Measurements from ENCODE around the gene NLN.

GRCh38 chr5:65800775-65801174 lies 78.8 kb downstream of the NLN start:
- TF ChIP-seq CTCF (IDR thresholded peaks at IDR 0.05) (no peak), EZH2 (IDR thresholded peaks at IDR 0.05) (no peak), EZH2phosphoT487 (IDR thresholded peaks at IDR 0.05) (no peak)

Data from neural progenitor cell (in vitro differentiated cells).